ENCODE results near the gene SEC31B. TPM values are rescaled to one million over a fixed set of nuclear protein-coding genes. Genes with fewer than 3 reads are reported as not detected.

The SEC31B gene
- total and polyA plus RNA-seq, 2 donors (not counting 3 experiments of a cell fraction or from before 2014, with no cell fraction given) = 11.1 to 14.4 TPM

DNA sequence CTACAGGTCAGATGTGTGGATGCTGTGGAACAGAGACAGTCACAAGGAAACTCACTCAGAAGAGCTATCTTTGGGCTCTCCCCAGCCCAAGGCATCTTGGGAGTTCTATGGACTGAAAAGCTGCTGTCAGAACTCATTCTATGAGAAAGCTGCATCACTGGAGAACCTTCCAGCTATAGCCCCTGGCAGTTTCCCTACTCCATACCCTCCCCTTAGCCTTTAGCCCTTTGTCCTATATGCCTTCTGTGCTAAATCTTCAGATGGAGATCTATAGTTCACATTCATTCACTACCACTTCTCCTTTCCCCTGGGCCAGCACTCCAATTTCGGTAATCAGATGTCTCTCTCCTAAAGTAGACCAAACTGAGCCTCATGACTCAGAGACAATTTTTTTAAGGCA, 49.9 kb downstream of the SEC31B start:
- FAIRE-seq (no peak), DNase-seq (ENCODE audit: low read depth, low spot score) (no peak)
- Histone ChIP-seq H3K27me3 (ENCODE audit: control insufficient read depth in 2 of 2, insufficient read depth in 2 of 2, low read length in 2 of 2) (peaks cover 29 to 40% of the 10 kb centered on the region in 2 experiments), H3K9me1 (replicated peaks; ENCODE audit: control insufficient read depth, extremely low read depth, insufficient read depth, low read length) (no peaks in the 10 kb centered on the region), H3K4me3 (replicated peaks in 1 of 3; ENCODE audit: insufficient read depth in 1 of 3, low read depth in 1 of 3, low read length in 3 of 3) (no peak overlapping the region), H3K36me3 (ENCODE audit: control insufficient read depth in 2 of 2, extremely low read depth in 1 of 2, insufficient read depth in 2 of 2, low read length in 2 of 2) (no peaks in the 10 kb centered on the region), H3K79me2 (ENCODE audit: control insufficient read depth, insufficient read depth, low read length) (no peaks in the 10 kb centered on the region), H4K20me1 (replicated peaks; ENCODE audit: control insufficient read depth, extremely low read depth, insufficient read depth, low read length) (no peaks in the 10 kb centered on the region), H3K9me3 (replicated peaks; ENCODE audit: control insufficient read depth, insufficient read depth, low read length) (no peaks in the 10 kb centered on the region), H3K4me2 (ENCODE audit: insufficient read depth, low read length) (no peak overlapping the region), H3K4me1 (ENCODE audit: control insufficient read depth, extremely low read depth, insufficient read depth, low read length) (no peaks in the 10 kb centered on the region), H3K9ac (replicated peaks; ENCODE audit: extremely low read depth, insufficient read depth, low read length) (no peak overlapping the region), H3K27ac (ENCODE audit: insufficient read depth, low read depth, low read length) (no peak overlapping the region), H2AFZ (ENCODE audit: low read depth, low read length) (no peak overlapping the region)
- intact Hi-C loops (cut with micrococcal nuclease) = no loop called here
- dilution Hi-C loops (cut with MboI; ENCODE audit: extremely low pct_ligation_motif_present, low sequenced_read_pairs) = no loop called here
- CTCF ChIA-PET = interaction anchor here (1.2 to 2.6 kb wide), 3 partner anchors 13 to 66 kb away, joined by 3 to 14 read pairs (median 7); partner anchors contain the start of gene HIF1AN
- no TSS peak for BruUV-seq (replicated peaks)
- TF ChIP-seq, protein P1, sequence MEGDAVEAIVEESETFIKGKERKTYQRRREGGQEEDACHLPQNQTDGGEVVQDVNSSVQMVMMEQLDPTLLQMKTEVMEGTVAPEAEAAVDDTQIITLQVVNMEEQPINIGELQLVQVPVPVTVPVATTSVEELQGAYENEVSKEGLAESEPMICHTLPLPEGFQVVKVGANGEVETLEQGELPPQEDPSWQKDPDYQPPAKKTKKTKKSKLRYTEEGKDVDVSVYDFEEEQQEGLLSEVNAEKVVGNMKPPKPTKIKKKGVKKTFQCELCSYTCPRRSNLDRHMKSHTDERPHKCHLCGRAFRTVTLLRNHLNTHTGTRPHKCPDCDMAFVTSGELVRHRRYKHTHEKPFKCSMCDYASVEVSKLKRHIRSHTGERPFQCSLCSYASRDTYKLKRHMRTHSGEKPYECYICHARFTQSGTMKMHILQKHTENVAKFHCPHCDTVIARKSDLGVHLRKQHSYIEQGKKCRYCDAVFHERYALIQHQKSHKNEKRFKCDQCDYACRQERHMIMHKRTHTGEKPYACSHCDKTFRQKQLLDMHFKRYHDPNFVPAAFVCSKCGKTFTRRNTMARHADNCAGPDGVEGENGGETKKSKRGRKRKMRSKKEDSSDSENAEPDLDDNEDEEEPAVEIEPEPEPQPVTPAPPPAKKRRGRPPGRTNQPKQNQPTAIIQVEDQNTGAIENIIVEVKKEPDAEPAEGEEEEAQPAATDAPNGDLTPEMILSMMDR (IDR thresholded peaks at IDR 0.05; ENCODE audit: extremely low read depth in 1 of 2, insufficient read depth in 1 of 2, low read depth in 1 of 2, low read length in 2 of 2) = no peak
- TF ChIP-seq FOS (IDR thresholded peaks at IDR 0.05; ENCODE audit: borderline replicate concordance, insufficient read depth, low read length) (no peak), MYC (IDR thresholded peaks at IDR 0.05; ENCODE audit: low read depth, low read length) (no peak), JUN (IDR thresholded peaks at IDR 0.05; ENCODE audit: borderline replicate concordance, insufficient read depth, insufficient read length, low read depth) (no peak), POLR2AphosphoS5 (IDR thresholded peaks at IDR 0.05; ENCODE audit: insufficient read depth, low read depth, low read length) (no peak), GATA2 (IDR thresholded peaks at IDR 0.05; ENCODE audit: insufficient read depth, insufficient read length, low read depth, low read length) (no peak), POLR2A (IDR thresholded peaks at IDR 0.05; ENCODE audit: low read depth, low read length) (no peak), EZH2 (IDR thresholded peaks at IDR 0.05; ENCODE audit: borderline replicate concordance, low read depth, low read length, severe bottlenecking) (no peak)
- TF ChIP-seq, protein P2, sequence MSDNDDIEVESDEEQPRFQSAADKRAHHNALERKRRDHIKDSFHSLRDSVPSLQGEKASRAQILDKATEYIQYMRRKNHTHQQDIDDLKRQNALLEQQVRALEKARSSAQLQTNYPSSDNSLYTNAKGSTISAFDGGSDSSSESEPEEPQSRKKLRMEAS (IDR thresholded peaks at IDR 0.05; ENCODE audit: insufficient read depth, insufficient read length) = no peak
- POLR2A ChIA-PET = no interaction called here

Data from endothelial cell of umbilical vein (primary cell).